IMR-90 (cell line): ENCODE results near the gene BACE1-AS. TPM values are rescaled to one million over a fixed set of nuclear protein-coding genes. Genes with fewer than 3 reads are reported as not detected.
"Not testable (repeated sequence)": the region's sequence is repeated elsewhere in the genome, so short reads cannot be mapped to it uniquely, and the experiment has no call there.

ENCODE experiments used
- ATAC-seq: fragments of 200-7000 bp; cut with Tn5 transposase; 2 replicates; pipeline ENCODE4 v1.9.1; 2020; ENCODE audit warnings: low read depth, mild to moderate bottlenecking, moderate library complexity
- BruUV-seq: library from RNA; stranded (reverse); fragments of 400-500 nt; replicated peaks from 2 replicates; lab custom pipeline; 2021; lab: Mats Ljungman, UMichigan
- CTCF ChIA-PET: fragments of 300-600 bp; formaldehyde crosslinking; extraction: SDS; loops from one replicate; lab custom pipeline; 2021; ENCODE audit warnings: antibody characterized with exemption; lab: Yijun Ruan, JAX
- POLR2A ChIA-PET: fragments of 300-600 bp; sonication (Branson Sonifier 250); formaldehyde crosslinking; loops from one replicate; lab custom pipeline; 2022; ENCODE audit warnings: antibody characterized with exemption; ENCODE audit not compliant: unreplicated experiment; lab: Charles Lee
- DNase-seq: peaks from one replicate; pipeline ENCODE4 v3.0.0; 2013
- H2AFZ ChIP-seq: replicated peaks from 2 replicates; pipeline ENCODE3; 2013; ENCODE audit warnings: low read length, mild to moderate bottlenecking; ENCODE audit not compliant: poor library complexity
- H2AK5ac ChIP-seq: 2 replicates; pipeline ENCODE4 v1.6.1; 2013; ENCODE audit warnings: low read depth, low read length, inconsistent platforms
- H2AK9ac ChIP-seq: replicated peaks from 2 replicates; pipeline ENCODE3; 2013; ENCODE audit warnings: mild to moderate bottlenecking, low read depth, low read length, moderate library complexity; ENCODE audit not compliant: poor library complexity
- H2BK120ac ChIP-seq: 2 replicates; pipeline ENCODE4 v1.6.1; 2013; ENCODE audit warnings: low read depth, low read length, inconsistent platforms
- H2BK15ac ChIP-seq: 3 replicates; pipeline ENCODE4 v1.6.1; 2013; ENCODE audit warnings: low read depth, low read length, inconsistent platforms
- H2BK20ac ChIP-seq: 2 replicates; pipeline ENCODE4 v1.6.1; 2013; ENCODE audit warnings: low read depth, mild to moderate bottlenecking, inconsistent platforms, low read length, moderate library complexity
- H2BK5ac ChIP-seq: 2 replicates; pipeline ENCODE4 v1.6.1; 2013; ENCODE audit warnings: mild to moderate bottlenecking, low read depth, low read length, inconsistent platforms; ENCODE audit not compliant: poor library complexity, severe bottlenecking
- H3K14ac ChIP-seq: replicated peaks from 2 replicates; pipeline ENCODE4 v1.6.1; 2013; ENCODE audit warnings: low read depth, low read length, inconsistent platforms
- H3K18ac ChIP-seq: 2 replicates; pipeline ENCODE4 v1.6.1; 2013; ENCODE audit warnings: low read depth, low read length, control low read depth
- H3K23ac ChIP-seq: 2 replicates; pipeline ENCODE4 v1.6.1; 2013; ENCODE audit warnings: low read depth, low read length, inconsistent platforms
- H3K27ac ChIP-seq: 2 replicates; pipeline ENCODE4 v1.5.1; 2013; ENCODE audit warnings: mild to moderate bottlenecking, control low read depth, low read length; ENCODE audit not compliant: insufficient read depth
- H3K27me3 ChIP-seq: 2 replicates; pipeline ENCODE4 v1.6.1; 2013; ENCODE audit warnings: low read length; ENCODE audit not compliant: control insufficient read depth, insufficient read depth
- H3K36me3 ChIP-seq: 2 replicates; pipeline ENCODE4 v1.6.1; 2013; ENCODE audit warnings: low read length, mixed read lengths; ENCODE audit not compliant: control insufficient read depth, insufficient read depth
- H3K4ac ChIP-seq: 2 replicates; pipeline ENCODE4 v1.6.1; 2013; ENCODE audit warnings: low read depth, low read length, inconsistent platforms
- H3K4me1 ChIP-seq: 2 replicates; pipeline ENCODE4 v1.6.1; 2013; ENCODE audit warnings: low read length, mixed read lengths; ENCODE audit not compliant: control insufficient read depth, insufficient read depth
- H3K4me2 ChIP-seq: 2 replicates; pipeline ENCODE4 v1.6.1; 2013; ENCODE audit warnings: low read depth, mild to moderate bottlenecking, control low read depth, low read length, moderate library complexity
- H3K4me3 ChIP-seq: 2 replicates; pipeline ENCODE4 v1.5.1; 2013; ENCODE audit warnings: low read depth, mild to moderate bottlenecking, control low read depth, low read length, moderate library complexity; ENCODE audit not compliant: insufficient read depth
- H3K56ac ChIP-seq: 2 replicates; pipeline ENCODE4 v1.6.1; 2013; ENCODE audit warnings: low read length, inconsistent platforms; ENCODE audit not compliant: insufficient read depth; ENCODE audit errors: extremely low read depth
- H3K79me1 ChIP-seq, 2 experiments: 2 replicates each; pipeline ENCODE4 v1.6.1; 2013; ENCODE audit warnings: low read length in 2 of 2, inconsistent platforms in 1 of 2, low read depth in 1 of 2
- H3K9ac ChIP-seq: 2 replicates; pipeline ENCODE4 v1.6.1; 2013; ENCODE audit warnings: low read depth, low read length, control low read depth
- H3K9me1 ChIP-seq: 2 replicates; pipeline ENCODE4 v1.6.1; 2013; ENCODE audit warnings: low read length, inconsistent platforms; ENCODE audit not compliant: insufficient read depth
- H3K9me3 ChIP-seq: 2 replicates; pipeline ENCODE4 v1.6.1; 2013; ENCODE audit warnings: low read length; ENCODE audit not compliant: control insufficient read depth, insufficient read depth
- H4K20me1 ChIP-seq: 2 replicates; pipeline ENCODE4 v1.6.1; 2013; ENCODE audit warnings: low read length, inconsistent platforms; ENCODE audit not compliant: insufficient read depth
- H4K5ac ChIP-seq: 2 replicates; pipeline ENCODE4 v1.6.1; 2013; ENCODE audit warnings: mild to moderate bottlenecking, low read depth, low read length, control low read depth
- H4K8ac ChIP-seq, 2 experiments: 2 replicates each; pipeline ENCODE4 v1.6.1; 2013; ENCODE audit warnings: low read depth in 2 of 2, low read length in 2 of 2, control low read depth in 1 of 2, inconsistent platforms in 1 of 2
- H4K91ac ChIP-seq: 2 replicates; pipeline ENCODE4 v1.6.1; 2013; ENCODE audit warnings: low read depth, low read length, inconsistent platforms; ENCODE audit not compliant: insufficient read depth
- whole genome bisulfite sequencing, 2 experiments: methylation state at CpG; one replicate each; pipeline versions ENCODE4 v1.1.5 to v1.1.7; 2013; ENCODE audit warnings: missing lambda C conversion rate in 2 of 2; ENCODE audit not compliant: insufficient read length in 1 of 2; ENCODE audit errors: extremely low coverage in 2 of 2; 5-methylcytosine and 5-hydroxymethylcytosine counted together
- dilution Hi-C: fragments of 300-500 bp; cut with HindIII; formaldehyde crosslinking; loops from one replicate; pipeline ENCODE4 v1.14.3; 2018; ENCODE audit warnings: low sequenced_read_pairs; ENCODE audit not compliant: unreplicated experiment
- in situ Hi-C: fragments of 300-500 bp; cut with MboI; formaldehyde crosslinking; loops from 3 replicates; pipeline ENCODE4 v1.14.3; 2019; ENCODE audit warnings: low sequenced_read_pairs, inconsistent platforms, mixed read lengths
- intact Hi-C: fragments of 100-400 bp; cut with micrococcal nuclease; formaldehyde crosslinking; loops from 2 replicates; pipeline ENCODE4 v1.10.0; 2022
- polyA plus RNA-seq, 3 experiments: library from polyadenylated mRNA; depleted of rRNA; stranded (reverse); fragments of >200 nt; gene quantifications; 2 replicates each; pipeline ENCODE4 v1.2.3, GENCODE V29; 2012; ENCODE audit warnings: low replicate concordance in 1 of 3
- total RNA-seq: library from RNA; depleted of rRNA; stranded (reverse); fragments of >200 nt; gene quantifications from 2 replicates; pipeline ENCODE4 v1.2.3, GENCODE V29; 2012

The BACE1-AS gene
- total and polyA plus RNA-seq, 2 of the 4 experiments (the other 2 are of a cell fraction) = 2.7 to 2.9 TPM

GRCh38 chr11:117327255-117327566 lies 36.1 kb downstream of the BACE1-AS start:
- H4K91ac ChIP-seq, H4K20me1 ChIP-seq, H3K18ac ChIP-seq, dilution Hi-C loops, BruUV-seq, H3K9me3 ChIP-seq, H3K27ac ChIP-seq, H3K23ac ChIP-seq, intact Hi-C loops, H3K14ac ChIP-seq, H2AK5ac ChIP-seq, H3K36me3 ChIP-seq, H3K27me3 ChIP-seq, ATAC-seq, in situ Hi-C loops, H2AK9ac ChIP-seq, DNase-seq, H3K56ac ChIP-seq, H2BK20ac ChIP-seq, H3K9ac ChIP-seq, H2BK15ac ChIP-seq, H4K5ac ChIP-seq, H2BK5ac ChIP-seq, H3K9me1 ChIP-seq, H2BK120ac ChIP-seq, H3K4me1 ChIP-seq: not testable (repeated sequence)
- 0 out of 2 replicates have a peak overlapping the region, but pooled peaks have one; percentile 40 for H3K4ac ChIP-seq
- CTCF ChIA-PET = interaction anchor here (0.6 to 1.0 kb wide), 2 partner anchors 11 to 490 kb away, joined by 3 to 4 read pairs; no protein-coding TSS in a partner anchor
- peak overlapping the region in 1 of 2 experiments; percentile 81; a peak in 3 of 4 replicates for H4K8ac ChIP-seq
- peak overlapping the region; percentile 62 for H3K4me3 ChIP-seq
- H2AFZ ChIP-seq = peak overlapping the region; percentile 94
- WGBS, 2 experiments = 0% methylated on average over 2 of the region's 5 CpGs; no CpG with 5 or more reads in 1 of the 2 experiments
- POLR2A ChIA-PET = interaction anchor here (0.6 kb wide), 1 partner anchor 566 kb away, joined by 3 read pairs; no protein-coding TSS in a partner anchor
- peaks cover 13 to 30% of the 10 kb centered on the region in 2 experiments for H3K79me1 ChIP-seq
- H3K4me2 ChIP-seq = peak overlapping the region; percentile 35; the same call in 1 of the 2 replicates
